ENCODE measurements around the gene ZNF516.

ZNF516 gene

DNA sequence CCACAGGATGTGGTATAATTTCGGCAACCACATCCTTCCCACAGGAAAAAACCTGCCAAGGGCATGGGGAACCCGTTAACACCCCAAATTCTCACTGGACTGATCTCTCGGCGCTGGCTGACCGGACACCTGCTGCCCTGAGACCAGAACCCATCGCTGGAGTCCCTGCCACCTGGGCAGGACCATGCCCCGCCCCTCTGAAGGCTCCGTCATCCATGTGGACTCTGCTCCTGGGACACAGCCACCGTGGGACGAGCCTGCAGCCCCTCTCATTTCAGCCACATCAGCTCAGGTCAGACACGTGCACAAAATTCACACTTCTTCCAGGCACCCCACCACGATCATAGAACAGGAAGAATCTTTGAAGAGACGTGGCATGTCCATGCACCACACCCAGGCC is 108.2 kb downstream of the ZNF516 start:
- TF ChIP-seq CTCF (IDR thresholded peaks at IDR 0.05; ENCODE audit: borderline replicate concordance, insufficient read depth, low read depth, low read length): no peak
- H3K4me3 ChIP-seq (ENCODE audit: low read depth, low read length): no peak overlapping the region

GRCh38 chr18:76386071-76386470 is 109.0 kb downstream of the ZNF516 start:
- H3K4me3 ChIP-seq (ENCODE audit: low read depth, low read length): no peak overlapping the region
- no peak for TF ChIP-seq CTCF (IDR thresholded peaks at IDR 0.05; ENCODE audit: borderline replicate concordance, insufficient read depth, low read depth, low read length)

GRCh38 chr18:76385681-76385975 is 109.4 kb downstream of the ZNF516 start:
- no peak overlapping the region for H3K4me3 ChIP-seq (ENCODE audit: low read depth, low read length)
- TF ChIP-seq CTCF (IDR thresholded peaks at IDR 0.05; ENCODE audit: borderline replicate concordance, insufficient read depth, low read depth, low read length): no peak

GRCh38 chr18:76384861-76385680 is 110.0 kb downstream of the ZNF516 start:
- no peak for TF ChIP-seq CTCF (IDR thresholded peaks at IDR 0.05; ENCODE audit: borderline replicate concordance, insufficient read depth, low read depth, low read length)
- H3K4me3 ChIP-seq (ENCODE audit: low read depth, low read length): no peak overlapping the region

- TF ChIP-seq CTCF (IDR thresholded peaks at IDR 0.05; ENCODE audit: borderline replicate concordance, insufficient read depth, low read depth, low read length): no peak
- no peak overlapping the region for H3K4me3 ChIP-seq (ENCODE audit: low read depth, low read length)
Observed at GRCh38 chr18:76384114-76384790, 110.8 kb downstream of the ZNF516 start.

GRCh38 chr18:76383636-76384035 is 111.4 kb downstream of the ZNF516 start:
- no peak for TF ChIP-seq CTCF (IDR thresholded peaks at IDR 0.05; ENCODE audit: borderline replicate concordance, insufficient read depth, low read depth, low read length)
- no peak overlapping the region for H3K4me3 ChIP-seq (ENCODE audit: low read depth, low read length)

- no peak for TF ChIP-seq CTCF (IDR thresholded peaks at IDR 0.05; ENCODE audit: borderline replicate concordance, insufficient read depth, low read depth, low read length)
- H3K4me3 ChIP-seq (ENCODE audit: low read depth, low read length): no peak overlapping the region
Observed at GRCh38 chr18:76382275-76382674, 112.8 kb downstream of the ZNF516 start.

All from GM12875 (cell line).